Endothelial cell of umbilical vein (primary cell): ENCODE measurements around the gene NEMF. TPM values are rescaled to one million over a fixed set of nuclear protein-coding genes. Genes with fewer than 3 reads are reported as not detected.

Experiments
- BruUV-seq: library from RNA; stranded (reverse); fragments of 400-500 nt; replicated peaks from 2 replicates; lab custom pipeline; 2021; lab: Mats Ljungman, UMichigan
- CTCF ChIA-PET: fragments of 300-600, 350-600 bp; sonication (Branson Sonifier 250); formaldehyde crosslinking; loops from one replicate; lab custom pipeline; 2021; ENCODE audit warnings: antibody characterized with exemption, inconsistent platforms; lab: Charles Lee
- POLR2A ChIA-PET: fragments of 300-600, 350-600 bp; sonication (Branson Sonifier 250); formaldehyde crosslinking; loops from one replicate; lab custom pipeline; 2021; ENCODE audit warnings: antibody characterized with exemption, inconsistent platforms; lab: Charles Lee
- DNase-seq: peaks from one replicate; pipeline ENCODE4 v3.0.0-alpha.2; 2011; ENCODE audit warnings: low read depth, low spot score
- FAIRE-seq: peaks from 2 replicates; lab custom pipeline; 2011; peaks lifted over from hg19 to GRCh38; lab: Jason Lieb, UNC
- H2AFZ ChIP-seq: 2 replicates; pipeline ENCODE4 v1.6.0; 2012; ENCODE audit warnings: low read depth, low read length, control low read depth, inconsistent platforms
- H3K27ac ChIP-seq: 2 replicates; pipeline ENCODE4 v1.5.1; 2011; ENCODE audit warnings: low read depth, mild to moderate bottlenecking, control low read depth, low read length, moderate library complexity; ENCODE audit not compliant: insufficient read depth
- H3K27me3 ChIP-seq, 2 experiments: 2 replicates each; pipeline versions ENCODE4 v1.6.0 to v1.6.1; 2011; ENCODE audit warnings: low read length in 2 of 2, mixed read lengths in 1 of 2; ENCODE audit not compliant: control insufficient read depth in 2 of 2, insufficient read depth in 2 of 2
- H3K36me3 ChIP-seq, 2 experiments: 2 replicates in 1 of 2; 3 replicates in 1 of 2; pipeline ENCODE4 v1.5.1; 2011; ENCODE audit warnings: low read length in 2 of 2, mild to moderate bottlenecking in 1 of 2, moderate library complexity in 1 of 2; ENCODE audit not compliant: control insufficient read depth in 2 of 2, insufficient read depth in 2 of 2; ENCODE audit errors: extremely low read depth in 1 of 2
- H3K4me1 ChIP-seq: 3 replicates; pipeline ENCODE4 v1.5.1; 2011; ENCODE audit warnings: mild to moderate bottlenecking, low read length; ENCODE audit not compliant: control insufficient read depth, insufficient read depth; ENCODE audit errors: extremely low read depth
- H3K4me2 ChIP-seq: 2 replicates; pipeline ENCODE4 v1.6.1; 2011; ENCODE audit warnings: low read length, control low read depth, mixed read lengths; ENCODE audit not compliant: insufficient read depth
- H3K4me3 ChIP-seq, 3 experiments: fragments of 200-600 bp in 1 of 3; sonication (generic), shearing (Covaris generic) in 1 of 3; replicated peaks in 1 of 3; 2 replicates each; pipeline ENCODE4 v1.5.1; 2011 to 2016; ENCODE audit warnings: control low read depth in 3 of 3, low read length in 3 of 3, mild to moderate bottlenecking in 2 of 3, inconsistent platforms in 1 of 3, low read depth in 1 of 3, moderate library complexity in 1 of 3; ENCODE audit not compliant: insufficient read depth in 1 of 3
- H3K79me2 ChIP-seq: 2 replicates; pipeline ENCODE4 v1.6.0; 2012; ENCODE audit warnings: low read length, inconsistent platforms; ENCODE audit not compliant: control insufficient read depth, insufficient read depth
- H3K9ac ChIP-seq: replicated peaks from 2 replicates; pipeline ENCODE3; 2011; ENCODE audit warnings: low read length, control low read depth; ENCODE audit not compliant: insufficient read depth; ENCODE audit errors: extremely low read depth
- H3K9me1 ChIP-seq: replicated peaks from 3 replicates; pipeline ENCODE4 v1.6.0; 2011; ENCODE audit warnings: mild to moderate bottlenecking, low read length; ENCODE audit not compliant: control insufficient read depth, insufficient read depth; ENCODE audit errors: extremely low read depth
- H3K9me3 ChIP-seq: replicated peaks from 2 replicates; pipeline ENCODE4 v1.5.1; 2012; ENCODE audit warnings: low read length, inconsistent platforms; ENCODE audit not compliant: control insufficient read depth, insufficient read depth
- H4K20me1 ChIP-seq: replicated peaks from 2 replicates; pipeline ENCODE3; 2011; ENCODE audit warnings: mild to moderate bottlenecking, low read length; ENCODE audit not compliant: control insufficient read depth, insufficient read depth; ENCODE audit errors: extremely low read depth
- CTCF ChIP-seq, 2 donors: IDR thresholded peaks; 1 replicate in 1 of 2; 2 replicates in 1 of 2; pipeline ENCODE4 v1.5.1; 2011; ENCODE audit warnings: low read length in 2 of 2, mild to moderate bottlenecking in 2 of 2, moderate library complexity in 2 of 2, control low read depth in 1 of 2, inconsistent platforms in 1 of 2, low read depth in 1 of 2; ENCODE audit not compliant: insufficient read depth in 1 of 2; ENCODE audit errors: extremely low read depth in 1 of 2
- EZH2 ChIP-seq: IDR thresholded peaks from 2 replicates; pipeline ENCODE4 v1.6.1; 2012; ENCODE audit warnings: borderline replicate concordance, low read depth, mild to moderate bottlenecking, moderate library complexity, low read length, inconsistent platforms; ENCODE audit not compliant: severe bottlenecking
- FOS ChIP-seq: IDR thresholded peaks from 2 replicates; pipeline ENCODE4 v1.6.1; 2011; ENCODE audit warnings: mild to moderate bottlenecking, low read length, moderate library complexity, borderline replicate concordance; ENCODE audit not compliant: insufficient read depth
- GATA2 ChIP-seq: IDR thresholded peaks from 2 replicates; pipeline ENCODE4 v1.7.0; 2011; ENCODE audit warnings: low read depth, mild to moderate bottlenecking, moderate library complexity, mixed read lengths, low read length; ENCODE audit not compliant: insufficient read length, insufficient read depth
- JUN ChIP-seq: IDR thresholded peaks from 2 replicates; pipeline ENCODE4 v1.6.1; 2011; ENCODE audit warnings: borderline replicate concordance, low read depth; ENCODE audit not compliant: insufficient read length, insufficient read depth
- MAX ChIP-seq: IDR thresholded peaks from 2 replicates; pipeline ENCODE4 v1.6.1; 2011; ENCODE audit not compliant: insufficient read depth, insufficient read length
- MYC ChIP-seq: IDR thresholded peaks from one replicate; pipeline ENCODE4 v1.6.1; 2011; ENCODE audit warnings: mild to moderate bottlenecking, low read depth, low read length
- POLR2A ChIP-seq: IDR thresholded peaks from 2 replicates; pipeline ENCODE4 v1.6.1; 2012; ENCODE audit warnings: low read depth, mild to moderate bottlenecking, control low read depth, low read length
- POLR2AphosphoS5 ChIP-seq: IDR thresholded peaks from 2 replicates; pipeline ENCODE4 v1.6.1; 2012; ENCODE audit warnings: low read depth, mild to moderate bottlenecking, control low read depth, low read length, moderate library complexity; ENCODE audit not compliant: insufficient read depth
- dilution Hi-C: fragments of 300-500 bp; cut with MboI; formaldehyde crosslinking; loops from one replicate; pipeline ENCODE4 v1.15.0; 2019; ENCODE audit warnings: low sequenced_read_pairs; ENCODE audit not compliant: extremely low pct_ligation_motif_present
- intact Hi-C: fragments of 100-400 bp; cut with micrococcal nuclease; formaldehyde crosslinking; loops from one replicate; pipeline ENCODE4 v1.10.0; 2022
- polyA plus RNA-seq, 4 experiments: library from polyadenylated mRNA; depleted of rRNA in 3 of 4; stranded (reverse) in 3 of 4; unstranded in 1 of 4; fragments of >200 nt; gene quantifications; 2 replicates each; pipeline versions ENCODE4 v1.2.1 to v1.2.3, GENCODE V29; 2011 to 2012; ENCODE audit warnings: missing spikeins in 1 of 4
- total RNA-seq: library from RNA; stranded (reverse); gene quantifications from 2 replicates; pipeline ENCODE4 v1.2.3, GENCODE V29; 2021

Gene NEMF
- total and polyA plus RNA-seq, 2 donors (not counting 3 experiments of a cell fraction or from before 2014, with no cell fraction given) = 12.2 to 71.4 TPM

- Histone ChIP-seq H3K79me2 (peaks cover 4% of the 10 kb centered on the region), H4K20me1 (no peaks in the 10 kb centered on the region), H3K9ac (no peak overlapping the region), H3K4me1 (peaks cover 4% of the 10 kb centered on the region), H3K27me3 (no peaks in the 10 kb centered on the region), H3K36me3 (no peaks in the 10 kb centered on the region), H3K27ac (no peak overlapping the region), H3K4me3 (no peak overlapping the region), H3K9me1 (no peaks in the 10 kb centered on the region), H2AFZ (no peak overlapping the region), H3K9me3 (no peaks in the 10 kb centered on the region), H3K4me2 (no peak overlapping the region)
- DNase-seq (no peak), FAIRE-seq (no peak)
- TF ChIP-seq MAX (no peak), POLR2AphosphoS5 (no peak), GATA2 (no peak), JUN (no peak), FOS (no peak), MYC (no peak), CTCF (IDR thresholded peaks at IDR 0.05; ENCODE audit: extremely low read depth in 1 of 2, insufficient read depth in 1 of 2, low read depth in 1 of 2, low read length in 2 of 2) (no peak), POLR2A (no peak), EZH2 (no peak)
- intact Hi-C loops (no loop called here), dilution Hi-C loops (no loop called here)
- BruUV-seq = no TSS peak
- CTCF ChIA-PET = interaction anchor here (0.7 kb wide), 1 partner anchor 26 kb away, joined by 3 read pairs; no protein-coding TSS in a partner anchor
- POLR2A ChIA-PET = no interaction called here
These were observed 35.7 kb upstream of the NEMF start for GRCh38 chr14:49888293-49888692.
